Mesenchymal stem cell (in vitro differentiated cells and primary cell): ENCODE data around the gene DDAH1.

Source experiments
- DNase-seq: peaks from one replicate; pipeline ENCODE4 v3.0.0-alpha.2; 2013
- H2AFZ ChIP-seq: one replicate; pipeline ENCODE4 v1.6.1; 2013; ENCODE audit warnings: low read depth, mild to moderate bottlenecking, control low read depth, inconsistent platforms, low read length, moderate library complexity
- H2AK5ac ChIP-seq: 2 replicates; pipeline ENCODE4 v1.6.1; 2013; ENCODE audit warnings: low read length, moderate library complexity, mild to moderate bottlenecking, inconsistent platforms; ENCODE audit not compliant: severe bottlenecking
- H2BK120ac ChIP-seq: one replicate; pipeline ENCODE4 v1.6.1; 2013; ENCODE audit warnings: low read depth, mild to moderate bottlenecking, inconsistent platforms, low read length, moderate library complexity
- H2BK12ac ChIP-seq, 2 experiments: one replicate each; pipeline ENCODE4 v1.6.1; 2013; ENCODE audit warnings: inconsistent platforms in 2 of 2, low read length in 2 of 2, mild to moderate bottlenecking in 2 of 2, moderate library complexity in 2 of 2, control low read depth in 1 of 2
- H2BK15ac ChIP-seq: one replicate; pipeline ENCODE4 v1.6.1; 2013; ENCODE audit warnings: mild to moderate bottlenecking, low read depth, inconsistent platforms; ENCODE audit not compliant: poor library complexity, severe bottlenecking
- H2BK5ac ChIP-seq: 2 replicates; pipeline ENCODE4 v1.6.1; 2013; ENCODE audit warnings: low read depth, mild to moderate bottlenecking, low read length, control low read depth, inconsistent platforms; ENCODE audit not compliant: poor library complexity, severe bottlenecking
- H3K14ac ChIP-seq, 2 experiments: one replicate each; pipeline ENCODE4 v1.6.1; 2013; ENCODE audit warnings: inconsistent platforms in 2 of 2, low read length in 2 of 2, control low read depth in 1 of 2, mild to moderate bottlenecking in 1 of 2, moderate library complexity in 1 of 2
- H3K18ac ChIP-seq, 2 experiments: one replicate each; pipeline ENCODE4 v1.6.1; 2013; ENCODE audit warnings: inconsistent platforms in 2 of 2, low read length in 2 of 2, control low read depth in 1 of 2, low read depth in 1 of 2, mild to moderate bottlenecking in 1 of 2
- H3K23ac ChIP-seq, 2 experiments: one replicate each; pipeline ENCODE4 v1.6.1; 2013; ENCODE audit warnings: inconsistent platforms in 2 of 2, low read length in 2 of 2, mild to moderate bottlenecking in 2 of 2, moderate library complexity in 2 of 2, control low read depth in 1 of 2
- H3K27ac ChIP-seq: 2 replicates; pipeline ENCODE4 v1.5.1; 2013; ENCODE audit warnings: mild to moderate bottlenecking, moderate library complexity, low read length, control low read depth, inconsistent platforms; ENCODE audit not compliant: poor library complexity, severe bottlenecking
- H3K27me3 ChIP-seq, 2 experiments: 2 replicates each; pipeline versions ENCODE4 v1.6.1 to v1.7.0; 2013; ENCODE audit warnings: low read length in 2 of 2, mild to moderate bottlenecking in 2 of 2, moderate library complexity in 2 of 2, control low read depth in 1 of 2, inconsistent platforms in 1 of 2; ENCODE audit not compliant: control insufficient read depth in 1 of 2, insufficient read depth in 1 of 2
- H3K36me3 ChIP-seq, 2 experiments: 2 replicates each; pipeline versions ENCODE4 v1.6.1 to v1.7.0; 2013; ENCODE audit warnings: low read length in 2 of 2, control low read depth in 1 of 2, inconsistent platforms in 1 of 2, low read depth in 1 of 2, mild to moderate bottlenecking in 1 of 2; ENCODE audit not compliant: insufficient read depth in 2 of 2, control insufficient read depth in 1 of 2
- H3K4ac ChIP-seq, 2 experiments: one replicate each; pipeline ENCODE4 v1.6.1; 2013; ENCODE audit warnings: inconsistent platforms in 2 of 2, low read length in 2 of 2, mild to moderate bottlenecking in 2 of 2, moderate library complexity in 2 of 2, control low read depth in 1 of 2, low read depth in 1 of 2
- H3K4me1 ChIP-seq: 2 replicates; pipeline ENCODE4 v1.6.1; 2013; ENCODE audit warnings: low read depth, low read length, control low read depth; ENCODE audit not compliant: control insufficient read depth, insufficient read depth
- H3K4me2 ChIP-seq: 2 replicates; pipeline ENCODE4 v1.6.1; 2013; ENCODE audit warnings: low read length, mild to moderate bottlenecking, inconsistent platforms; ENCODE audit not compliant: poor library complexity, severe bottlenecking
- H3K4me3 ChIP-seq, 2 experiments: 2 replicates each; pipeline versions ENCODE4 v1.5.1 to v1.7.0; 2013; ENCODE audit warnings: low read length in 2 of 2, mild to moderate bottlenecking in 2 of 2, control low read depth in 1 of 2, low read depth in 1 of 2; ENCODE audit not compliant: insufficient read depth in 1 of 2
- H3K79me1 ChIP-seq: replicated peaks from 2 replicates; pipeline ENCODE4 v1.6.1; 2013; ENCODE audit warnings: mild to moderate bottlenecking, control low read depth, low read length, inconsistent platforms; ENCODE audit not compliant: poor library complexity, severe bottlenecking
- H3K9ac ChIP-seq: 2 replicates; pipeline ENCODE4 v1.7.0; 2013; ENCODE audit warnings: mild to moderate bottlenecking, low read length, moderate library complexity
- H3K9me3 ChIP-seq: 2 replicates; pipeline ENCODE4 v1.7.0; 2013; ENCODE audit warnings: mild to moderate bottlenecking, low read length; ENCODE audit not compliant: control insufficient read depth
- H4K8ac ChIP-seq: one replicate; pipeline ENCODE4 v1.6.1; 2013; ENCODE audit warnings: inconsistent platforms, mild to moderate bottlenecking, low read length, moderate library complexity
- H4K91ac ChIP-seq: one replicate; pipeline ENCODE4 v1.6.1; 2013; ENCODE audit warnings: mild to moderate bottlenecking, low read length, inconsistent platforms
- WGBS: methylation state at CpG from one replicate; pipeline ENCODE4 v1.1.7; 2013; ENCODE audit warnings: mixed read lengths; 5-methylcytosine and 5-hydroxymethylcytosine counted together

Gene DDAH1

GRCh38 chr1:85318217-85318616, 146.7 kb downstream of the DDAH1 start:
- Histone ChIP-seq H3K14ac (no peak overlapping the region), H4K91ac (no peak overlapping the region), H3K4me3 (no peak overlapping the region), H3K4ac (no peak overlapping the region), H3K18ac (peak overlapping the region in 1 of 2 experiments; percentile 87), H3K27me3 (no peaks in the 10 kb centered on the region), H3K79me1 (peaks cover 13% of the 10 kb centered on the region), H2BK12ac (no peak overlapping the region), H4K8ac (no peak overlapping the region), H2AK5ac (peak overlapping the region; percentile 68), H2BK15ac (no peak overlapping the region), H2AFZ (no peak overlapping the region), H3K23ac (no peak overlapping the region), H3K27ac (peak overlapping the region; percentile 2), H2BK5ac (no peak overlapping the region), H3K9me3 (no peaks in the 10 kb centered on the region), H3K4me2 (no peak overlapping the region), H3K4me1 (peaks cover 12% of the 10 kb centered on the region), H2BK120ac (no peak overlapping the region), H3K9ac (no peak overlapping the region), H3K36me3 (no peaks in the 10 kb centered on the region)
- DNase-seq: no peak
- 100% methylated on average over 1 of the region's 1 CpG for WGBS

GRCh38 chr1:85317560-85317959, 147.4 kb downstream of the DDAH1 start:
- H2BK120ac ChIP-seq: no peak overlapping the region
- peaks cover 13% of the 10 kb centered on the region for H3K79me1 ChIP-seq
- H3K9me3 ChIP-seq: no peaks in the 10 kb centered on the region
- DNase-seq: no peak
- no peak overlapping the region for H3K27ac ChIP-seq
- no peak overlapping the region for H3K4me3 ChIP-seq
- no peak overlapping the region for H3K18ac ChIP-seq
- peaks cover 11% of the 10 kb centered on the region for H3K4me1 ChIP-seq
- H3K9ac ChIP-seq: no peak overlapping the region
- no peak overlapping the region for H4K91ac ChIP-seq
- H2AK5ac ChIP-seq: no peak overlapping the region
- H3K27me3 ChIP-seq: no peaks in the 10 kb centered on the region
- WGBS: 91% methylated on average over 3 of the region's 5 CpGs
- H3K4ac ChIP-seq: no peak overlapping the region
- H3K14ac ChIP-seq: no peak overlapping the region
- no peak overlapping the region for H2AFZ ChIP-seq
- no peak overlapping the region for H4K8ac ChIP-seq
- no peak overlapping the region for H2BK5ac ChIP-seq
- H2BK12ac ChIP-seq: no peak overlapping the region
- H3K23ac ChIP-seq: no peak overlapping the region
- no peaks in the 10 kb centered on the region for H3K36me3 ChIP-seq
- H3K4me2 ChIP-seq: no peak overlapping the region
- no peak overlapping the region for H2BK15ac ChIP-seq

DNA sequence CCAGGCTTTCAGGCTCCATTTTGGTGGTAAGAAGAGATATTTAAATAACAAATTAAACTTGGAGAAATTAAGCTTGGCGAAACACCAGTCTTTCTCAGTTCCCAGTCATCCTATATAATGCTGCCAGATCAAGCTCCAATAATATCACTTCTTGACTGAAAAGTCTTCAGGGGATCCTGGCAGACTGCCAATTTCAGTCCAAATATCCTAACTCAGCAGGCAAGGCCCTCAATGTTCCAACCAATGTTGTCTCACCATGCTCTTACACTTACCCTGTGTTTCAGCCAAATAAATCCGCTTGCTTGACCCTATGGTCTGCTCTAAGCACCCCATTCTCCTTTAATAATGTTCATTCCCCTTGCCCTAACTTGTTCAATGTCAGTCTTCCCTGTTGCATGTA, 148.6 kb downstream of the DDAH1 start:
- no peak overlapping the region for H3K23ac ChIP-seq
- H3K9ac ChIP-seq: no peak overlapping the region
- WGBS: 97% methylated on average over 2 of the region's 2 CpGs
- H2BK12ac ChIP-seq: peak overlapping the region in 1 of 2 experiments; percentile 69
- no peak for DNase-seq
- H3K27ac ChIP-seq: no peak overlapping the region
- peak overlapping the region; percentile 11 for H4K91ac ChIP-seq
- no peaks in the 10 kb centered on the region for H3K27me3 ChIP-seq
- H2AFZ ChIP-seq: no peak overlapping the region
- peak overlapping the region; percentile 47 for H4K8ac ChIP-seq
- peak overlapping the region in 1 of 2 experiments; percentile 79 for H3K18ac ChIP-seq
- H2BK15ac ChIP-seq: peak overlapping the region; percentile 60
- no peak overlapping the region for H3K4me3 ChIP-seq
- no peak overlapping the region for H3K14ac ChIP-seq
- peaks cover 13% of the 10 kb centered on the region for H3K79me1 ChIP-seq
- no peak overlapping the region for H2AK5ac ChIP-seq
- H2BK120ac ChIP-seq: no peak overlapping the region
- no peaks in the 10 kb centered on the region for H3K9me3 ChIP-seq
- H3K36me3 ChIP-seq: no peaks in the 10 kb centered on the region
- H3K4me2 ChIP-seq: no peak overlapping the region
- no peak overlapping the region for H2BK5ac ChIP-seq
- peaks cover 11% of the 10 kb centered on the region for H3K4me1 ChIP-seq
- no peak overlapping the region for H3K4ac ChIP-seq

DNA sequence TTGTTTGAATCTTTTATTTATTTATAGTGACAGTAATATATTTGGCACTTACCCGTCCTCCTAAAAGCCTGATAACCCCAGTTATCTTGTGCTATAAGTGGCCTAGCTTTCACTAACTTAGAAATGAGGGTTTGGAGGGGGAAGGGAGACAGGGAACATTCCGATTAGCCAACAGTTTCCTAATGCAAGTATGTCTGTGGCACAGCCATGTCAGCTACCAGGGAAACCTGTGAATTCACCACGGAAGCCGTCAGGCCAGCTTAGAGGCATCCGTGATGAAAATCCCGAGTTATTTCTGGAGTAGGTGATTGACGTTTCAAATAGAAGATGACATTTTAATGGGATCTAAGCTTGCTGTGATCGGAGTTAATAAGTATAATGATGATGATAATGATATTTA, 149.2 kb downstream of the DDAH1 start:
- no peak overlapping the region for H3K14ac ChIP-seq
- no peak overlapping the region for H2BK15ac ChIP-seq
- no peak overlapping the region for H3K4ac ChIP-seq
- H2BK120ac ChIP-seq: no peak overlapping the region
- H3K4me2 ChIP-seq: no peak overlapping the region
- peaks cover 11% of the 10 kb centered on the region for H3K79me1 ChIP-seq
- H3K9ac ChIP-seq: peak overlapping the region; percentile 55
- no peak overlapping the region for H3K4me3 ChIP-seq
- peaks cover 9% of the 10 kb centered on the region for H3K4me1 ChIP-seq
- H3K23ac ChIP-seq: no peak overlapping the region
- no peaks in the 10 kb centered on the region for H3K27me3 ChIP-seq
- no peak overlapping the region for H2BK12ac ChIP-seq
- H3K36me3 ChIP-seq: no peaks in the 10 kb centered on the region
- no peaks in the 10 kb centered on the region for H3K9me3 ChIP-seq
- H2AK5ac ChIP-seq: no peak overlapping the region
- H3K18ac ChIP-seq: no peak overlapping the region
- H4K8ac ChIP-seq: no peak overlapping the region
- H2BK5ac ChIP-seq: no peak overlapping the region
- H3K27ac ChIP-seq: no peak overlapping the region
- H4K91ac ChIP-seq: no peak overlapping the region
- WGBS: 55% methylated on average over 5 of the region's 8 CpGs
- H2AFZ ChIP-seq: no peak overlapping the region
- DNase-seq: peak; percentile 55
